CD4-positive, alpha-beta memory T cell (primary cell): Measurements from ENCODE around the gene MAST2. TPM values are rescaled to one million over a fixed set of nuclear protein-coding genes. Genes with fewer than 3 reads are reported as not detected.

ENCODE experiments used
- CTCF ChIA-PET: fragments of 350-600 bp; sonication (Branson Sonifier 250); formaldehyde crosslinking; loops from one replicate; lab custom pipeline; 2021; ENCODE audit warnings: inconsistent platforms; ENCODE audit not compliant: partially characterized antibody; lab: Charles Lee
- POLR2A ChIA-PET: fragments of 350-600 bp; sonication (Branson Sonifier 250); formaldehyde crosslinking; loops from one replicate; lab custom pipeline; 2021; ENCODE audit not compliant: partially characterized antibody; lab: Charles Lee
- DNase-seq, 5 donors: peaks; one replicate each; pipeline versions ENCODE4 v3.0.0 to v3.0.0-alpha.2; 2020 to 2022; ENCODE audit warnings: mixed read lengths in 1 of 5
- H3K27ac ChIP-seq: one replicate; pipeline ENCODE4 v1.7.0; 2013; ENCODE audit warnings: low read depth, low read length
- H3K27me3 ChIP-seq: 2 replicates; pipeline ENCODE4 v1.7.0; 2013; ENCODE audit warnings: mild to moderate bottlenecking, low read length, moderate library complexity; ENCODE audit not compliant: insufficient read depth
- H3K36me3 ChIP-seq: 2 replicates; pipeline ENCODE4 v1.7.0; 2013; ENCODE audit warnings: mild to moderate bottlenecking, low read length, moderate library complexity; ENCODE audit not compliant: insufficient read depth
- H3K4me1 ChIP-seq: 2 replicates; pipeline ENCODE4 v1.7.0; 2013; ENCODE audit warnings: mild to moderate bottlenecking, low read length, moderate library complexity; ENCODE audit not compliant: insufficient read depth
- H3K4me3 ChIP-seq, 2 donors: one replicate each; pipeline ENCODE4 v1.7.0; 2013; ENCODE audit warnings: low read length in 2 of 2, mild to moderate bottlenecking in 1 of 2
- H3K9me3 ChIP-seq, 2 donors: one replicate each; pipeline ENCODE4 v1.7.0; 2013; ENCODE audit warnings: low read length in 2 of 2, control low read depth in 1 of 2; ENCODE audit not compliant: control insufficient read depth in 1 of 2
- H3K27ac Mint-ChIP-seq, 7 donors: one replicate each; pipeline ENCODE4 v1.8.0; 2020 to 2021; ENCODE audit warnings: mixed read lengths in 7 of 7, mild to moderate bottlenecking in 6 of 7, inconsistent platforms in 3 of 7, moderate library complexity in 3 of 7
- H3K27me3 Mint-ChIP-seq, 2 donors: one replicate each; pipeline ENCODE4 v1.8.0; 2020 to 2021; ENCODE audit warnings: mixed read lengths in 2 of 2
- H3K36me3 Mint-ChIP-seq, 2 donors: one replicate each; pipeline ENCODE4 v1.8.0; 2020 to 2021; ENCODE audit warnings: mixed read lengths in 2 of 2, inconsistent platforms in 1 of 2, mild to moderate bottlenecking in 1 of 2
- H3K4me1 Mint-ChIP-seq, 4 donors: one replicate each; pipeline ENCODE4 v1.8.0; 2020 to 2021; ENCODE audit warnings: mixed read lengths in 4 of 4, mild to moderate bottlenecking in 1 of 4
- H3K4me3 Mint-ChIP-seq, 8 donors: one replicate each; pipeline ENCODE4 v1.8.0; 2020 to 2021; ENCODE audit warnings: mixed read lengths in 8 of 8, mild to moderate bottlenecking in 7 of 8, moderate library complexity in 6 of 8, inconsistent platforms in 3 of 8
- H3K9me3 Mint-ChIP-seq, 8 donors: one replicate each; pipeline ENCODE4 v1.8.0; 2020 to 2021; ENCODE audit warnings: mixed read lengths in 8 of 8, mild to moderate bottlenecking in 5 of 8, inconsistent platforms in 3 of 8, moderate library complexity in 1 of 8
- intact Hi-C: fragments of 100-400 bp; cut with micrococcal nuclease; formaldehyde crosslinking; loops from one replicate; pipeline ENCODE4 v1.15.1; 2023
- polyA plus RNA-seq, 2 donors: library from polyadenylated mRNA; unstranded; fragments of 300-500 nt; fragmentation: Illumina TruSeq; gene quantifications; one replicate each; pipeline ENCODE4 v1.2.3, GENCODE V29; 2021
- total RNA-seq, 2 experiments: library from RNA; stranded (reverse); gene quantifications; one replicate each; pipeline ENCODE4 v1.2.3, GENCODE V29; 2021

The MAST2 gene
- total and polyA plus RNA-seq, 4 experiments from 2014 or later, result 0.65 to 9.9 (median 4.3) TPM

GRCh38 chr1:46076343-46076742 lies 272.9 kb downstream of the MAST2 start:
- intact Hi-C loops, result no loop called here
- no peaks in the 10 kb centered on the region for H3K27me3 ChIP-seq
- no peak overlapping the region for H3K27ac ChIP-seq
- no peaks in the 10 kb centered on the region for H3K4me1 ChIP-seq
- no peak for DNase-seq
- CTCF ChIA-PET, result no interaction called here
- Mint-ChIP-seq H3K9me3 (no peaks in the 10 kb centered on the region), H3K4me3 (no peak overlapping the region), H3K27me3 (no peaks in the 10 kb centered on the region), H3K27ac (no peak overlapping the region), H3K36me3 (no peaks in the 10 kb centered on the region), H3K4me1 (no peaks in the 10 kb centered on the region)
- no peaks in the 10 kb centered on the region for H3K36me3 ChIP-seq
- H3K9me3 ChIP-seq, result no peaks in the 10 kb centered on the region
- H3K4me3 ChIP-seq, result no peak overlapping the region
- POLR2A ChIA-PET, result no interaction called here

DNA sequence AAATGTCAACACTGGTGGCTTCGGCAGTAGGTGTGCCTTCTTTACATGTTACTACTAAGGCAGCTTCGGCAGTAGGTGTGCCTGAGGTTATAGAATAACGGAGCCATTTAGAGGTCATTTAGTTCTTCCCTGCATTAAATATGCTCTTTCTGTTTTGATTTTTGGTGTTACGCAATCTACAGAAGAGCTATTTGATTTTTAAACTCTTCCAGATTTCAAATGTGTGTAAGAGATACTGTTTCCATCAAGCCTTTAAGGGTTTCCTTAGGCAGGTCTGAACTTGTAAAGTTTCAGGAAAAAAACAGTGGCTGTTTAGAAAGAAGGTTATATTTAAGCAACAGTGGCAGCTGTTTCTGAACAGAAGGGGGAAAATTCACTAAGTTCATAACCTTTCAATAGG lies 274.2 kb downstream of the MAST2 start:
- DNase-seq, result no peak
- intact Hi-C loops, result no loop called here
- ChIA-PET CTCF (no interaction called here), POLR2A (no interaction called here)
- Mint-ChIP-seq H3K4me1 (no peaks in the 10 kb centered on the region), H3K27me3 (peaks cover 0 to 5% of the 10 kb centered on the region in 2 donors), H3K36me3 (no peaks in the 10 kb centered on the region), H3K4me3 (no peak overlapping the region), H3K27ac (no peak overlapping the region), H3K9me3 (no peaks in the 10 kb centered on the region)
- H3K4me3 ChIP-seq, result no peak overlapping the region
- no peaks in the 10 kb centered on the region for H3K4me1 ChIP-seq
- no peak overlapping the region for H3K27ac ChIP-seq
- H3K9me3 ChIP-seq, result no peaks in the 10 kb centered on the region
- no peaks in the 10 kb centered on the region for H3K27me3 ChIP-seq
- H3K36me3 ChIP-seq, result no peaks in the 10 kb centered on the region

DNA sequence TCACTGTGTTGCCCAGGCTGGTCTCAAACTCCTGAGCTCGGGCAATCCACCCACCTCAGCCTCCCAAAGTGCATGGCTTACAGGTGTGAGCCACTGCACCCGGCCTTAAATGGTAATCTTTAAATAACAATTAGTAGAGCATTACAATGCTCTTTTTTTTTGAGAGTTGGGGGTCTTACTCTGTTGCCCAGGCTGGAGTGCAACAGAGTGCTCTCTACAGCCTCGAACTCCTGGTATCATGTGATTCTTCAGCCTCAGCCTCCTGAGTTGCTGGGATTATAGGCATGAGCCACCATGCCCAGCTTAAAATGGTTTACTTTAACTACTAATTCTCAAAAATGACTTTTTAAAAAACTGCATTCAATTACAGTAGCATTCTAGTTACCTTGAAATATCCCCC lies 276.8 kb downstream of the MAST2 start:
- no peak overlapping the region for H3K4me3 ChIP-seq
- no peak overlapping the region for H3K27ac ChIP-seq
- CTCF ChIA-PET, result interaction anchor here (0.6 kb wide), 1 partner anchor 35 kb away, joined by 3 read pairs; no protein-coding TSS in a partner anchor
- no peaks in the 10 kb centered on the region for H3K4me1 ChIP-seq
- DNase-seq, result no peak
- Mint-ChIP-seq H3K36me3 (no peaks in the 10 kb centered on the region), H3K9me3 (peaks cover 0 to 2% (median 0%) of the 10 kb centered on the region in 8 donors), H3K4me3 (no peak overlapping the region), H3K4me1 (no peaks in the 10 kb centered on the region), H3K27me3 (peaks cover 0 to 5% of the 10 kb centered on the region in 2 donors), H3K27ac (no peak overlapping the region)
- no peaks in the 10 kb centered on the region for H3K9me3 ChIP-seq
- intact Hi-C loops, result no loop called here
- H3K36me3 ChIP-seq, result no peaks in the 10 kb centered on the region
- H3K27me3 ChIP-seq, result no peaks in the 10 kb centered on the region
- POLR2A ChIA-PET, result no interaction called here

DNA sequence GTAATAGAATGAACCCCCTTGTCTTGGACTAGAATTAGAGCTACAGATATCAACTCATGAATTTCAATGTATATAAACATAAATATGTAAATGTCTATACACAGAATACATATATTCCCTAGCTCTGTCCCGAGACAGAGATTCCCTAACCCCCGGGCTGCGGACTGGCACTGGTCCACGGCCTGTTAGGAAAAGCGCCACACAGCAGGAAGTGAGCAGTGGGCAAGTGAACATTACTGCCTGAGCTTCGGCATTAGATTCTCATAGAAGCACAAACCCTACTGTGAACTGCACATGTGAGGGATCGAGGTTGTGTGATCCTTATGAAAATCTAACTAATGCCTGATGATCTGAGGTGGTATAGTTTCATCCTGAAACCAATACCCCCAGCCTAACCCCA lies 277.8 kb downstream of the MAST2 start:
- Mint-ChIP-seq H3K4me3 (no peak overlapping the region), H3K9me3 (peaks cover 0 to 2% (median 0%) of the 10 kb centered on the region in 8 donors), H3K36me3 (no peaks in the 10 kb centered on the region), H3K27ac (no peak overlapping the region), H3K4me1 (no peaks in the 10 kb centered on the region), H3K27me3 (peaks cover 1 to 6% of the 10 kb centered on the region in 2 donors)
- Histone ChIP-seq H3K27me3 (no peaks in the 10 kb centered on the region), H3K9me3 (no peaks in the 10 kb centered on the region), H3K27ac (no peak overlapping the region), H3K4me1 (no peaks in the 10 kb centered on the region), H3K4me3 (no peak overlapping the region), H3K36me3 (no peaks in the 10 kb centered on the region)
- ChIA-PET CTCF (no interaction called here), POLR2A (no interaction called here)
- DNase-seq, result no peak
- intact Hi-C loops, result no loop called here

DNA sequence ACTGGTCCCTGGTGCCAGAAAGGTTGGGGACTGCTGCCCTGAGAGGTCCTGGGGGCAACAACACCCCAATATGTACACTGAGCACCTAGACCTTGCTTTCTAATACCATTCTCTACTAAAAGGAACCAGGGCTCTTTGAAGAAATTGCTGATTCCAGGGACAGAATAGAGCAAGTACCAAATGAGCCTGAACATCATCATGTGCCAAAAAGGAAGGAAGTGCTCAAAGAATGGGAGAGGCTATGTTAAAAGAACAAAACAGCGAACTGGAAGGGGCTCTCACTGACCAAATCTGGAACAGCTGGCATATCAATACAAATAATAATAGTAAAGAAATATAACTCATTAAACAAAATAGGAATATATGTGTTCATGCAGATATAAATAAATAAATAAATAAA lies 278.2 kb downstream of the MAST2 start:
- DNase-seq, result no peak
- H3K36me3 Mint-ChIP-seq, result no peaks in the 10 kb centered on the region
- peaks cover 0 to 2% (median 0%) of the 10 kb centered on the region in 8 donors for H3K9me3 Mint-ChIP-seq
- no peak overlapping the region for H3K4me3 ChIP-seq
- no peaks in the 10 kb centered on the region for H3K4me1 Mint-ChIP-seq
- no peak overlapping the region for H3K4me3 Mint-ChIP-seq
- ChIA-PET CTCF (no interaction called here), POLR2A (no interaction called here)
- H3K27me3 ChIP-seq, result no peaks in the 10 kb centered on the region
- intact Hi-C loops, result no loop called here
- H3K36me3 ChIP-seq, result no peaks in the 10 kb centered on the region
- H3K9me3 ChIP-seq, result no peaks in the 10 kb centered on the region
- no peak overlapping the region for H3K27ac ChIP-seq
- H3K4me1 ChIP-seq, result no peaks in the 10 kb centered on the region
- no peak overlapping the region for H3K27ac Mint-ChIP-seq
- peaks cover 1 to 6% of the 10 kb centered on the region in 2 donors for H3K27me3 Mint-ChIP-seq

DNA sequence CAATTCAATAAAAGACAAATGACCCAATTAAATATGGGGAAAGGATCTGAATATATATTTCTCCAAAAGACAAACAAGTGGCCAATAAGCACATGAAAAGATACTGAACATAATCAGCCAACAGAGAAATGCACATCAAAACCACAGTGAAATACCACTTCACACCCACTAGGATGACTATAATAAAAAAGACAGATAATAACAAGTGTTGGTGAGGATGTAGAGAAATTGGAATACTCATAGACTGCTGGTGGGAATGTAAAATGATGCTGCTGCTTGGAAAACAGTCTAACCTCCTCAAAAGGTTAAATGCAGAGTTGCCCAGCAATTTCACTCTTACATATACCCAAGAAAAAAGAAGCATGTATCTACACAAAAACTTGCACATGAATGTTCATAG lies 280.2 kb downstream of the MAST2 start:
- no peak overlapping the region for H3K27ac ChIP-seq
- no peaks in the 10 kb centered on the region for H3K36me3 ChIP-seq
- H3K27me3 ChIP-seq, result no peaks in the 10 kb centered on the region
- H3K4me1 ChIP-seq, result no peaks in the 10 kb centered on the region
- ChIA-PET CTCF (no interaction called here), POLR2A (no interaction called here)
- no peak overlapping the region for H3K4me3 Mint-ChIP-seq
- H3K27me3 Mint-ChIP-seq, result peaks cover 1 to 6% of the 10 kb centered on the region in 2 donors
- no peak overlapping the region for H3K27ac Mint-ChIP-seq
- H3K4me1 Mint-ChIP-seq, result no peaks in the 10 kb centered on the region
- H3K4me3 ChIP-seq, result no peak overlapping the region
- H3K9me3 Mint-ChIP-seq, result peaks cover 0 to 2% (median 0%) of the 10 kb centered on the region in 8 donors
- intact Hi-C loops, result no loop called here
- no peaks in the 10 kb centered on the region for H3K9me3 ChIP-seq
- DNase-seq, result no peak
- H3K36me3 Mint-ChIP-seq, result no peaks in the 10 kb centered on the region

DNA sequence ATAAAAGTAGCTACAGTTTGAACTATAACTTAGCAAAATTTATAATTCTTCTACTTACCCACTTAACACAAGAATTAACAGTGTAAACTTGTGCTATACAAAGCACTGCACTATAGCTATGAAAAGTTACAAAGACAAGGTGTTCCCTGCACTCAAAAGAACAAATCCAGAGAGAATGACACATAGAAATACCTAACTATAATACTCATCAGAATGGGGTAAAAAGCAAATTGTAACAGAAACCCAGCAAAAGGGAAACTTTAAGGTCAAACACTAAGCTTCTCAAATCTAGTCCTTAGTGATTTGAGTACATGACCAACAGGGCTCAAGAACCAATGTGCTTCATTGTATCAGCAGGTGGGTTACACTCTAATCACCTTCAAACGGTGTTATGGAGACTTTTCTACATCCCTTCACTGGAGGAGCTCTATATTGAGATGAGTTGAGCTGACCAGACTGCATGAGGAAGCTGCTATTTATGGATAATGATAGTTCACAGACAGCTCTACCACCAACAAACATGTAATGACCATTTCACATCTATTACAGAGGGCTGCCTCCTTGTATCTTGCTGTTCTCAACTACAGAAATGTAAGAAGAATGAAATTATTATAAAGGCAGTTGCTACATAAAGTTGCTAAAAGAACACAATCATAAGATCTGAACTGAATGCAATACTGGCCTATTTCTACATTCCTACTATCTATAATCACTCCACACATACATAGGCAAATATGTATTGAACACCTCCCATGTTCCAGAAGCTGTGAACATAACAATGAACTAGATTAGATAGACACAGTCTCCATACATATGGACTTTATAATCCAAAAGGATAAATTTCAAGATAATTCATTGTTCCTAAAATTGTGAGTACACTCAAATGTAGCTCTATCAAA lies 281.4 kb downstream of the MAST2 start:
- intact Hi-C loops, result no loop called here
- no peak overlapping the region for H3K27ac Mint-ChIP-seq
- no peak for DNase-seq
- ChIA-PET POLR2A (no interaction called here), CTCF (interaction anchor here (1.0 kb wide), 1 partner anchor 49 kb away, joined by 3 read pairs; no protein-coding TSS in a partner anchor)
- H3K36me3 Mint-ChIP-seq, result no peaks in the 10 kb centered on the region
- H3K4me3 ChIP-seq, result no peak overlapping the region
- peaks cover 1 to 7% of the 10 kb centered on the region in 2 donors for H3K27me3 Mint-ChIP-seq
- H3K27ac ChIP-seq, result no peak overlapping the region
- no peaks in the 10 kb centered on the region for H3K4me1 ChIP-seq
- no peak overlapping the region for H3K4me3 Mint-ChIP-seq
- no peaks in the 10 kb centered on the region for H3K36me3 ChIP-seq
- H3K4me1 Mint-ChIP-seq, result no peaks in the 10 kb centered on the region
- H3K27me3 ChIP-seq, result no peaks in the 10 kb centered on the region
- peaks cover 0 to 2% (median 0%) of the 10 kb centered on the region in 8 donors for H3K9me3 Mint-ChIP-seq
- H3K9me3 ChIP-seq, result no peaks in the 10 kb centered on the region
